Stimulated activated CD4-positive, alpha-beta T cell treated with anti-CD3 and anti-CD28 coated beads, Interleukin-2, amount 100 ng/mL, for 48 hours (primary cell): ENCODE data around the gene TMEM63A.
A peak's percentile ranks its signal among the peaks of the same experiment; 100 is the strongest.
"Not testable (repeated sequence)": the region's sequence is repeated elsewhere in the genome, so short reads cannot be mapped to it uniquely, and the experiment has no call there.

ENCODE experiments used
- DNase-seq, 2 donors: peaks; one replicate each; pipeline ENCODE4 v3.0.0-alpha.2; 2020

Gene TMEM63A

DNA sequence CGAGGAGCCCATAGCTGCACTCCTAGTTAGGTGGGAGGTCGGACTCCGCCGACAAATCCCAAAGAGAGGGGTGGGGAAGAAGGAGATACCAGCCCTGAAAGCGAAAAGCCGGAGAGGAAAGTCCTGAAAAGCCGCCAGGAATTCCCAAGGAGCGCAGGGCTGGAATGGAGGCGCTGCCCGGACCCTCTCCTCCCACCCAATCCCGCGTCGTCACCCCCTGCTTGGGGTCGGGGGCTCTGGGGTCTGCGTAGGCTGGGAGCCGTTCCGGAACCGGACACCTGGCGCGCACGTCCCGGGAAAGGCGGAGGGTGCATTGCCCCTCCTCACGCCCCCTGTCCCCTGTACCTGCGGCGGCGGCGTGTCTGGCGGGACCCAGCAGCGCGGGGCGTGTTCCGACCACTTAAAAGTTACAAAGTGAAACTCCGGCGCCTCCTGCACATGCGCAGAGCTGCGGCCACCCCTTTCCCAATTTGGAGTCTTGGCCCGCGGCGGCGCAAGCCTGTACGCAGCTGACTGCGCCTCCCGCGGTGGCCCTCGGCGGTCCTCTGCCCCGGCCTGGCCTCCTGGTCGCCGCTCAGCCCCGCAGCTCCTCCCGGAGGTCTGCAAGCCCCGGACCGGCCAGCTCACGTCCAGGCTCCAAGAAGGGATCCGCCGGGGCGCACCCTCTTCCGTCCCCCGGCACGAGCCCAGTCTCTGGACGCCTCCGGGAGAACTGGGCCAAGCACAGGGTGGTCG, at the start of gene TMEM63A:
Gene TMEM63A (minus strand): TSS at position 422 of the 735 bp plus-strand sequence. CDS start 4,800 bp downstream, outside the sequence.
- DNase-seq: peak; percentile 79 to 80

DNA sequence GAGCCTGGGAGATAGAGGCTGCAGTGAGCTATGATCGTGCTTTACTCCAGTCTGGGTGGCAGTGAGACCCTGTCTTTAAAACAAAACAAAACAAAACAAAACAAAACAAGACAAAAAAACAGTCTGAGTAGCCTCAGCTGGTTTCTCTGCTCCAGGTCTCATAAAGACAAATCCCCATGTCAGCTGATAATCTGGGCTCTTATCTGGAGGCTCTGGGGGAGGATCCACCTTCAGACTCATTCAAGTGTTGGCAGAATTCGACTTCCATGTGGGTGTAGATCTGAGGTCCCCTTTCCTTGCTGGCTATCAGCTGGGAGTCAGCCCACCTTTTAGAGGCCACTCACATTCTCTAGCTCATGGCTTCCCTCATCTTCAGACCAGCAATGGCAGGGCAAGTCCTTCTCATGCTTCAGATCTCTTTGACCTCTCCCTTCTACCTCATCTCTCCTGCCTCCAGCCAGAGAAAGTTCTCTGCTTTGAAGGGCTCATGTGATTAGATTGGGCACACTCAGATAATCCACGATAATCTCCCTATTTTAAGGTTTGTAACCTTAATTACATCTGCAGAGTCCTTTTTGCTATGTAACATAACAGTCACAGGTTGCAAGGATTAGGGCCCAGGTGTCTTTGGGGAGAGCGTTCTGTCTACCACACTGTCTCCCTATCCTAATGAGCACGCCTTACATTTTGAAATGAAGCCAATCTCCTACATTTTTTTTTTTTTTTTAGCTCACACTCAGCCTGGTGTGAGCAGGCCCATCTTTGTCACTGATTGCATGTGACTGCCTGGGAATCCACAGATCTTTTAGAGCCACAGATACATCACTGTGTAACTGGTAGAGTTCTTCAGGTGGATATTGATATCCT, 49.3 kb upstream of the TMEM63A start:
- DNase-seq: no peak

DNA sequence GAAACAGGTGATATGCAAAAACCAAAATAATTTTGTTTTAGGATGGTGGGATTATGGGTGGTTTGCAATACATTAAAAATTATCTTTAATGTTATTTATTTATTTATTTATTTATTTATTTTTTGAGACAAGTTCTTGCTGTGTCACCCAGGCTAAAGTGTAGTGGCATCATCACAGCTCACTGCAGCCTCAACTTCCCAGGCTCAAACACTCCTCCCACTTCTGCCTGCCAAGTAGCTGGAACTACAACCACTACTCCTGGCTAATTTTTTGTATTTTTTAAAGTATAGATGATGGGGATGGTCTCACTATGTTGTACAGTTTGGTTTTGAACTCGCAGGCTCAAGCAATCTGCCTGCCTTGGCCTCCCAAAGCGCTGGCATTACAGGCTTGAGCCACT, 48.4 kb upstream of the TMEM63A start:
- no peak for DNase-seq

DNA sequence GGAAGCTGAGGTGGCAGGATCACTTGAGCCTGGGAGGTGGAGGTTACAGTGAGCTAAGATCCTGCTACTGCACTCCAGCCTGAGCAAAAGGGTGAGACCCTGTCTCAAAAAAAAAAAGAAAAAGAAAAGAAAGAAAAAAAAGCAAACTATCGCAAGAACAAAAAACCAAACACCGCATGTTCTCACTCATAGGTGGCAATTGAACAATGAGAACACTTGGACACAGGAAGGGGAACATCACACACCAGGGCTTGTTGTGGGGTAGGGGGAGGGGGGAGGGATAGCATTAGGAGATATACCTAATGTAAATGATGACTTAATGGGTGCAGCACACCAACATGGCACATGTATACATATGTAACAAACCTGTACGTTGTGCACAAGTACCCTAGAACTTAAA, 47.3 kb upstream of the TMEM63A start:
- not testable (repeated sequence) for DNase-seq

DNA sequence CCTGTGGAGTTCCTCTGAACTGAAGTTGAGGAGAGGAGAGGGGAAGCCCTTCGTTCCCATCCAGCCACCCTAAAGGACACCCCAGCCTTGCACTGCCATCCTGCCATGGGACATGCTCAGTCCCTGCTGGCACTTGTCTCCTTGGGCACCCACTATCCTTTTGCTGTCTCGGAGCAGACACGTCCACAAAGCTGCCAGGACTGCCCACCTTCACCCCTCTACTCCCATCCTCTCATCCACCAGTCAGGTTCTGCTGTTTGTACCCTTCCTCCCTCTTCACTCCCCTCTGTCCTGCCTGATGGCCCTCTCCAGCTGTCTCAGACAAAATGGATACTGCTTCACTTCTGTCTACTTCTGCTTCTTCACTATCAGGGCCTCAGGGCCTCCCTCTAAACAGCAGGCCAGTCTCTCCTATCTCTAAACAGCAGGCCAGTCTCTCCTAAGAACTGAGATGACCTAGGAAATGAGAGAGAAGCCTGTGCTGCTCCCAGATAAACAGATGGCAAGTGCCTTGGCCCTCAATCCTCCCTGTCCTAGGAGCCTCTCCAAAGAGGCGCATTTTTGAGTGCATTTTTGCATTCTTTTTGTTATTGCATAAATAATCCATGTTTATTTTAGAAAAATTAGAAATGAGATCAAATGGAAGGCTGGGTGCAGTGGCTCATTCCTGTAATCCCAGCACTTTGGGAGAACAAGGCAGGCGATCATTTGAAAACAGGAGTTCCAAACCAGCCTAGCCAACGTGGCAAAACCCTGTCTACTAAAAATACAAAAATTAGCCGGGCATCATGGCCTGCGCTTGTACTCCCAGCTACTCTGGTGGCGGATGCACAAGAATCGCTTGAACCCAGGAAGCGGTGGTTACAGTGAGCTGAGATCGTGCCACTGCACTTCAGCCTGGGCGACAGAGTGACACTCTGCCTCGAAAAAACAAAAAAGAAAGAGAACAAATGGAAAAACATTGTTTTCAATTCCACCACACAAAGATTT, 46.3 kb upstream of the TMEM63A start:
- DNase-seq: no peak

DNA sequence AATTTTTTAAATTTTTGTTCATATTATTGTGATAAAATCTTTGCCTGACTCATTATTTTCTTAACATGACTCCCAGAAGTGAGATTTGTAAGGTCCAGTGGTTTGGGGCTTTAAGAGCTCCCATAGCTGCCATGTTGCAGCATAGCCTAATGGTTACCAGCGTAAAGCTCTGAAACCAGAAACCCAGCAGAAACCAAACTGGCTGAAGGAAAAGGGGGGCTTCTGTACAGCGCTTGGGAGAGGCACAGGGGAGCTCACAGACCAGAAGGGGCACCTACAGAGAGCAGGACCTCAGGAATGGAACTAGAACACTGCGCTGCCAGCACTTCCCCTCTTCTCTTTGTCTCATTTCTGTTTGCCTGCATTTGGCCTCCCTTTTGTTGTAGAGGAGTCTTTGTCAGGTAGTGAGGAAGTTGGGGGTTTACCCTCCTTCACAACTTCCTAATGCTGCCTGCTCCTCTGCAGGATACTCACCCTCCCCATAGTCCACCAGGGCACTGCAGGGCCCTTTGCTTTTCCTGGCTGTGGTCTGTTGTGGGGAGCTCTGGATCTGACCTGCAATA, 44.5 kb upstream of the TMEM63A start:
- DNase-seq: no peak

DNA sequence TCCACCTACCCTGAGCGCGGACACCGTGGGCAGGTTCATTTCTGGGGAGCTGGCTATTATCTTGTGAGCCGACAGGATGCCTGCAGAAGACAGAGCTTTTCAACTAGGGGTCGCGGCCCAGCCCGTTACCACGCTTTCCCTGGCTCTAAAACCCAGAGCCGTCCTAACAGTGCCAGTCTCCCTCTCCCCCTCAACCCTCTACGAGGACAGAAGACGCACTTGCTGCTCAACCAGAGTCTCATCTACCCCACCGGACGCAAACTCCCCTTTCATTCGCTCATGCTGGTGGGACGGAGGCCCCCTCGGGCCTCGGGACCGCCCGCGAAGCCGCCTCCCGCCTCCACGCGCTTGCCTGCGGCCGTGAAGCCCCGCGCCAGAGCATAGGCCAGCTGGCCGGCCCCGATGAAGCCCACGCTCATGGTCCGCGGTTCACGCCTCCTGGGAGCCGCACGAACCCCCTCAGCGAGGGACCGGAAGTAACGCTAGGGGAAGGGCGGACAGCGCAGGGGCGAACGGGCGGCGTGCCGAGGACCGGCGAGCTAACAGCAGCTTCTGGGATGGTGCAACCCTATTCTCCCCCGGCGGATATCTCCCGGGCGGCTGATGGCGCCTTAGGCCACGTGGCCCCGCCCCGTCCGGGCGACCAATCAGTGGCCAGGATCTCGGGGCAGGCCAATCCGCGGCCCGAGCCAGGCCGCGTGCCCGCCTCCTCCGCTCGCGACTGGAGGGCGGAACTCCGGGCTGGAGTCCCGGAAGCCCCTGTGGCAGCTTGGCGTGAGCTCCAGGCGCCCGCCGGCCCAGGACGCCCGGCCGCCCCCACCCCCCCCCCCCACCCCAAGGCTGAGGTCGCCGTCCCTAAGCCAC, 41.7 kb upstream of the TMEM63A start, which contains the start of gene PYCR2:
Gene PYCR2 (minus strand): TSS at position 559 of the 864 bp plus-strand sequence. CDS start 140 bp downstream, at position 419.
- peak; percentile 90 to 93 for DNase-seq

DNA sequence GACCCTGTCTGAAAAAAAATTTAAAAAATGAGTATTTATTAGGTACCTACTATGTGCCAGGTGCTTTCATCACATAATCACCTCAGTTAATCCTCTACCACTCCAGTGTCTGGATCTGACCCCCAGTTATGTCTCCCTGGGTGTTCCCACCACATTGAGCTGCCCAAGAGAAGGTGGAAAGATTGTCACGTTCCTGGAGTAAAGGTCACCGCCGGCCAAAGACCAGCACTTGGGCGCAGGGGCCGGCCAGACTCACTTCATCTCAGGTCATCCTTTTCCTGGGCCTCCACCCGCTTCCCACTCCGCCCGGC, 41.2 kb upstream of the TMEM63A start:
- DNase-seq: no peak

DNA sequence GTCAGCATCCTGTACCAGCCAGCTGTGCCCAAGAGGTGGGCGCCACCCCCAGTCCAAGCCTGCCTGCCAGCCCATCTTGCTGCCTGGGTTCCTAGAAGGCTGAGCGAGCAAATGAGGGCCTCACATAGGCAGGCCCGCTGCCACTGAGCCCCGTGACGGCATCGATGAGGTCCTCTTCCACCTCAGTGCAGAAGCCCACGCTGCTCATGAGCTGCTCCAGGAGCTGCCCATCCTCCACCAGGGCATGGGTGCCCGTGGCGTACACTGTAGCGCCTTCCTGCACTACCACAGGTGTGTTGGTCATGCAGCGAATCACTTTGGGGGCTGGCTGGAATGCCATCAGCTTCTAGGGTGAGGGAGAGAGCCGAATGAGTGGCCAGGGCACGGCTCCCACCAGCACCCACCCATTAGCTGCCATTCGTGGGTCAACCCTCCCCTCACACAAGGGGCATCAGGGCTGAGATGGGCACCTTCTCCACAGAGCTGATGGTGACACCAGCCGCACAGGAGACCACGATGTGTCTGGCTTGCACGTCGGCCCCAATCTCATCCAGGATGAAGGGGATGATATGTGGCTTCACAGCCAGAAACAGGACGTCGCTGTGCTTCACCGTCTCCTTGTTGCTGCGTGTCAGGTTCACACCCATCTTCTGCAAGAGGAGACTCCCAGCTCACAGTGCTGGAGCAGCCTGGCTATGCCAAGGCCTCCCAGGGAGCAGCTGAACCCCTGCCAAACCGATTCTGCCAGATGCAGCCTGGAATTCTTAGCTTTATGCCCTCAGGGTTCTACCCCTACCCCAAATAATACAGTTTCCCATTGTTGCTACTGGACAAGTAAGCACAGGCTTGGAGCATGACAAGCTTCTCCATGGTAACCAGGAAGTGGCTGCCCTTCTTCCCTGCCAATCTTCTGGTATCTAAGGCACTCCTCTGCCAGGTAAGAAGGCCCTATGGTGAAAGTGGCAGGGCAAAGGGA, 39.8 kb upstream of the TMEM63A start:
- DNase-seq: no peak

DNA sequence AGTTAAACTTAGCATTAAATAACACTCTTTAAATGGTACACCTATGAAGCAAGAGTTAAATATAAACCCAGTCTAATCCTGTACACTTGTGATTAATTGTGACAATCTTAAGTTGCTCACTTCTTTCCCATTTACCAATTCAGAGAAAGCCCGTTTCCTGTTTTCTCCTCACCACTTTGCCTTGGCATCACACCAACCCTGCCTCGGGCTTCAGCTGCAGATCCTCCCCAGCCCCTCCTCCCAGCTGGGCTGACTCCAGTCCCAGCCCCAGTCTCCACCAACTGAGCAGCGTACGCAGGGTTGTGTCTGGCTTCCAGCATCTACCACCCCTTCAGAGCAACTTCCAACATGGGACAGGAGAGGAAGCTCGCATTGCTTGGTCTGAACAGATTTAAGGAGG, 37.7 kb upstream of the TMEM63A start:
- DNase-seq: no peak

DNA sequence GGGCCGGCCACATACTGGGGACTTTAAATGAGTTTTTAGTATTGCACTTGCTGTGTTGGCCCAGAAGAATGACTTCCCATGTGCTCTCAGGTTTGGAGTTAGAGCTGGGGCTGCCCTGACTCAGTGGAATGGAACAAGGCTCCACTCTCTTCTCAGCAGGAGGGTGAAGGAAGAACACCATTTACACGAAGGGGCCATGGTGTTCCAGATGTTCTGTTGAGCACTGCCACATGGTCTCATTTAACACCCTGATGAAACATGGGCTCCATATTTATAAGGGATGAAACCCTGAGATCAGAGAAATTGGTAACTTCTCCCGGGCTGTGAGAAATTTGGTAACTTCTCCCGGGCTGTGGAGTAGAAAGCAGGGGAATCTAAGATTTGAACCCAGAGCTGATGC, 36.1 kb upstream of the TMEM63A start:
- no peak for DNase-seq

DNA sequence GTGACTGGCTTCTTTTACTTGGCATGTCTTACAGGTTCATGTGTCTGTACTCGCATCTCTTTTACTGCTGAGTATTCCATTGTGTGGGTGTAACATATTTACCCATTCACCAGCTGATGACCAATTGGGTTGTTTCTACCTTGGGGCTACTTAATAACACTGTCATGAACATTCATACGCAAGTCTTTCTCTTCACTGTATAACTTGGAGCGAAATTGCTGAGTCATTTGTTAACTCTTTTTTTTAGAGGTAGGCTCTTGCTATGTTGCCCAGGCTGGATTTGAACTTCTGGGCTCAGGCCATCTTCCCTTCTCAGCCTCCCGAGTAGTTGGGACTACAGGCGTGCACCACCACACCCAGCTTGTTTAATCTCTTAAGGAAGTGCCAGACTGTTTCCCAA, 35.4 kb upstream of the TMEM63A start:
- DNase-seq: no peak

DNA sequence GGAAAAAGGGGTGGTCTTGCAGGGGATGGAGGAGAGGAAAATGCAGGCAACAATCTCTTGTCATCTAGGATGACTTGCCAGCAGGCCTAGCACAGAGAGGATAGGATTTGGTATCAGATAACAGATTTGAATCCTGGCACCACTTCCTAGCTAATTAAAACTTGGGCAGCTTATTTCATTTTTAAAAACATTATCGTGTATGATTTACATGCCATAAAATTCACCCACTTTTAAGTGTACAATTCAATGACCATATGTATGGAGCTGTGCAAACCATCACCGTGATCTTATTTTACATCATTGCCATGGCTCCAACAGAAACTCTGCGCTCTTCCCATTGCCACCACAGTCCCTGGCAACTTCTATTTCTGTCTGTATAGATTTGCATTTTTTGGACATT, 34.9 kb upstream of the TMEM63A start:
- DNase-seq: no peak

DNA sequence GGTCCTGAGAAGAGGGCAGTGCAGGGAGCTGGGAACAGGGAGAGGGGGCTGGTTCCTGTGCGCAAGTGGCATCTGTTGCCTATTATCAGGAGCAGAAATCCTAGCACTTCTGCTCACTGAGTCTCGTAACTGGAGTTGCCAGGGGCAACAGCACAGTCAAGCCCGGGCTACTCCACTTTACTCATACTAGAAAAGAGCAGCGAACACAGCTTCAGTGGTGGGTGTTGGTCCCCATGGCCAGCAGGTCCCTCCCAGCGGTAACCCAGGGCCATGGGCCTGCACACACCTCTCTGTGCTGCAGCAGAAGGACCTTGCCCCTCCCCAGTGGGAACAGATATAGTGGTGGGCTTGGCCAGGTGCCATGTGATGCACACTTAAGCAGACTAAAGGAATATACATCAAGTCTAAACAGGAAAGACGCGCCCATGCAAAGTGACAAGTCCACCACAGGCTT, 33.4 kb upstream of the TMEM63A start:
- DNase-seq: no peak

DNA sequence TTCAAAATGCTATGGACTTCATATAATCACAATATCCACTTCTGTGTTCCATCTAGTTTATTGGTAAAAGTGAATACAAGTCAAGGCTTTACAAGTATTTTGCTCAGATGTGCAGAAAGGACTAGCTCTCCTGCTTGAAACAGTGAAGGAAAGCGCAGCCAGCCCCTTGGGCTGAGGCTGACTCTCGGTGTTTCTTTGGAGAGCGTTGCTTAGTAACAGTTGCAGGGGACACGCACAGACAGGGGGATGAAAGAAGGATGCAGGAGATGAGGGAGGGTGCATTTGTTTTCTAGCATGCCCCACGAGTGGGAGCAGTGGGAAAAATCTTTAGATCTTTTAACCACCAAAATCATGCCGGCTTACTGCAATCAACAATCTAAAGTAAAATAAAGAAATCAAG, 32.8 kb upstream of the TMEM63A start:
- DNase-seq: no peak

DNA sequence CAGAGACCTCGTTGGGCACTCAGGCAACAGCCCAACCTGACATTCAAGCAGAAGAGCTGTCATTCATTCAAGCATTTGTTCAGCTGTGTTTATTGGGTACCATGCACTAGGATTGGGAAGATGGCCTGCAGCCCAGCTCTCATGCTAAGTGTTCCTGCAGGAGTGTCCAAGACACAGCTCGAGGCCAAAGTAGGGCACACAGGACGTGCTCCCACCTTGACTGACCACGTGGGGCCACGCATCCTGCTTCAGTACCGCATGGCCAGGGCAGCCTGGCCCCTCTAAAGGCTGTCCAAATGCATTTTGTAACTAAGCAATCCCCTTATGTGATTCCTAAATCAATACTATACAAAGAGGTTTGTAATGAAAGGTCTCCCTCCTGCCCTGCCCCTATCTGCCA, 32.2 kb upstream of the TMEM63A start:
- DNase-seq: no peak

DNA sequence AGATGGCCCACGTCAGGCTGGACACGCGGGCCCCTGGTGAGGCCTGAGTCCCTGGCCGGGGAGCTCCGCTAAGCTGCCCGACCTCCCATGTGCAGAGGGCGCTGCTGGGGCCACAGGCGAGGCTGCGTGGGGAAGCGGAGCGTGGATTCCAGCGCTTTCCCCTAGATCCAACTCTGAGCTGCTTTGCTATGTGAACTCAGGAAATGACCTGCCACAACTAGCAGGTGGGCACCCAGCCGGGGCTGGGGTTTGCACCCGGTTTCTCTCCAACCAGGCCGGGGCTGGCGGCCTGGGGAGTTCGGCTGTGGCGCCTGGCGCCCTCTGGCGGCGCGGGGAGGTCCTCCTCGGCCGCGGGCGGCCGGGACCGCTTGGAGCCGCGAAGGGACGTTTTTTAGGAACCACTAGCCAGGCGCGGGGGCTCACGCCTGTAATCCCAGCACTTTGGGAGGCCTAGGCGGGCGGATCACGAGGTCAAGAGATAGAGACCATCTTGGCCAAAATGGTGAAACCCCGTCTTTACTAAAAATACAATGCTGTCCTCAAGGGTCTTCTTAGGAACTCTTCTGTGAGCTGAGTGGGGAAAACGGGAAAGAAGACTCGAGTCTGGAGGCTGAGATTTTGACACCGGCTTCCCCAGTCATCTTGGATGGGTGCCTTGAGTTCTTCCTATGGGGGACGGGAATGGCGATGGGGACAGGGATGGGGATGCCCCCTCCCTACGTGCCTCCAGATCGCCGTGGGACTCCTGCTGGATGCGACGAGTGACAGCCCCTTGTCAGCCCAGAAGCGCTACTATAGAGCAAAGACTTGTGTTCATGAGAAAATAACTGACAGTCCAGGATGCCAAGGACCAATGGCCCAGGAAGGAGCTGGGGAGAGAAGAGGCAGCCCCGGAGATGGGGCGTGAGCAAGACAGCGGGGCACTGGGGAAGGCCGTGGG, 29.3 kb upstream of the TMEM63A start:
- DNase-seq: peak; percentile 64 to 82

DNA sequence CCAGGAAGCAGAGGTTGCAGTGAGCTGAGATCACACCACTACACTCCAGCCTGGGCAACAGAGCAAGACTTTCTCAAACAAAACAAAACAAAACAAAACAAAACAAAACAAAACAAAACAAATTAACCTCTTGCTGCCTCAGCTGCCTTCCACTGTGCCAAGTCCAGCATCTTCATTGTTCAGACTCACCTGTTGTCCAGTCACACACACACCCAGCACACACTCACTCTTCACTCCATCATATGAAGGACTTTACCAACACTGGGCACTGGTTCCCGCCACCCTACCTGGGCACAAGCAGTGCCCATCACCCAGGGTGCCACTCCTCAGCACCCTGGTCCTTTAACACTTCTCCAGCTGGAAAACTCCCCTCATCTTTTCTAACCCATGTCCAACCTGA, 27.3 kb upstream of the TMEM63A start:
- no peak for DNase-seq

DNA sequence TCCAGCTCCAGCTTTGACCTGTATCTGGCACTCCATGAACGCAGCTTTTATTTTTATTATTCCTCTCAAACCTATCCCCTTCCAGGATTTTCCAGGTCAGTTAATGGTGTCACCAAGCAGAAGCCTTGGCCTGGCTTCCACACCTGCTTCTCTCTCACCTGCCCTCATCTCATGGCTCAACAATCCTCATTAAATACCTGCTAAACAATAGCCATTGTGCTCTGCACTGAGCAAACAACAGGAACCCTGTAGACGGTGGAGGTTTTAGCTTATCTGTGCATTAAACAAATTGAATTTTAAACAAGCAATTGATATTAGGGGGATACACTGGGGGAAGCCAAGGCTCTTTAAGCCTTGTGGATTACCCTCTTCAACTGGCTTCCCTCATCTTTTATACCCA, 26.6 kb upstream of the TMEM63A start:
- no peak for DNase-seq
